Prostate gland (tissue), 2 donors: Measurements from ENCODE around the gene ADK.

ENCODE experiments used
- CTCF ChIP-seq, 4 experiments: fragments of 200-600 bp in 2 of 4; fragments of 450-650 bp in 2 of 4; sonication (generic) in 2 of 4; IDR thresholded peaks; 1 replicate in 3 of 4; 2 replicates in 1 of 4; pipeline ENCODE4 v1.5.1; 2016 to 2019; ENCODE audit warnings: antibody characterized with exemption in 4 of 4, mild to moderate bottlenecking in 2 of 4, moderate library complexity in 2 of 4
- POLR2AphosphoS5 ChIP-seq: sonication (generic); formaldehyde crosslinking; IDR thresholded peaks from one replicate; pipeline ENCODE4 v1.6.1; 2017; ENCODE audit warnings: antibody characterized with exemption

- no peak for TF ChIP-seq CTCF (IDR thresholded peaks at IDR 0.05)
- TF ChIP-seq POLR2AphosphoS5, result no peak
Observed at GRCh38 chr10:74529205-74529604, 378.2 kb downstream of the ADK start.
